GM10266 (cell line): ENCODE measurements around the gene LYRM2.

Experiments
- DNase-seq: peaks from one replicate; pipeline ENCODE4 v3.0.0; 2012; ENCODE audit errors: extremely low spot score
- CTCF ChIP-seq: IDR thresholded peaks from 2 replicates; pipeline ENCODE4 v1.5.1; 2012; ENCODE audit warnings: mild to moderate bottlenecking, low read depth; ENCODE audit not compliant: control insufficient read depth, insufficient read depth; ENCODE audit errors: missing control alignments

LYRM2 gene

DNA sequence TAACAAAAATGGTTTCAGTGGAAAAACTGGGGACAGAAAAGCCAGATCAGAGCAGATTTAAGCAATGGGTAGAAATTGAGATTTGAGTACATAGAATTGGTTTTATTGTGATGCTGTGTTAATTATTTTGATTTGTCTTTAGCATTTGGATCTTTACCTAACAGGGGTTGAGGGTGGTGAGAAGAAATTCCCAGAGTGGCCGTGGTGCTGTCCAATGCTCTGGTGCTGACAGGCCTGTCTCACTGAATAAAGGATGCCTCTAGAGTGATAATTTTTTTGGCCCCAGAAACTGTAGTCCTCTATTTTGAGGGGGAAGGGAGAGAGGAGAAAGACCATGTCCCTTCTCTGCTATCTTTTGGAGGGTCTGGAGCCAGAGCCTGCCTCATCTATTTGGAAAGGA lies 79.1 kb downstream of the LYRM2 start:
- TF ChIP-seq CTCF = no peak
- DNase-seq = no peak

DNA sequence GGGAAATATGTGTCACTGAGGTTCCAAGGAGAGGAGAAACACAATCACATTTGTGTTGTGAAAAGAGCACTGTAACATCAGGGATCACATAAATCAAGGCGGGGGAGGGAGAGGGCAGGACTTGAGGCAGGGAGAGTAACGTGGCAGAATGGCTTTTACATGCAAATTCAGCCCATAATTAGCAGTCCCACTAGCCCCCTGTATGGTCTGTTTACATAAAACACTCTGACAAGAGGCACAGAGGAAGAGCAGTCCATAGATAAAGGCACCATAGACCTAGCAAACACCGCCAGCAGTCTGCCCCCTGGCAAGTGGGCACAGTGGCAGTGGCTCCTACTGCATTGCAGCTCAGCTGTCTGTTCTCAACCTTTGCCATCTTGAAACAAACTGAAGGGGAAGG lies 82.7 kb downstream of the LYRM2 start:
- no peak for TF ChIP-seq CTCF
- no peak for DNase-seq

- no peak for DNase-seq
- no peak for TF ChIP-seq CTCF
Observed at GRCh38 chr6:89555031-89555430, 83.5 kb downstream of the LYRM2 start.

DNA sequence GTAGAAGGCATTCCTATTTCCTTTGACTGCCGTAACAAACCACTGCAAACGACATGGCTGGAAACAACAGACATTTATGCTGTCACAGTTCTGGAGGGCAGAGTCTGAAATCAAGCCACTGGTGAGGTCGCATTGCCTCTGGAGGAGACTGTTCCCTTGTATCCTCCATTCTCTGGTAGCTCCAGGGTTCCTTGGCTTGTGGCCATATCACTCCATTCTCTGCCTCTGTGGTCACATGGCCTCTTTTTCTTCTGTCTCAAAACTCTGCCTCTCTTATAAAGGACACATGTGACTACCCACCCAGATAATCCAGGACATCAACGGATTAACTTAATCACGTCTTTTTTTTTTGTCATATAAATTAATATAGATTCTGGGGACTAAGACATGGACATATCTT lies 84.4 kb downstream of the LYRM2 start:
- TF ChIP-seq CTCF = no peak
- DNase-seq = no peak

DNA sequence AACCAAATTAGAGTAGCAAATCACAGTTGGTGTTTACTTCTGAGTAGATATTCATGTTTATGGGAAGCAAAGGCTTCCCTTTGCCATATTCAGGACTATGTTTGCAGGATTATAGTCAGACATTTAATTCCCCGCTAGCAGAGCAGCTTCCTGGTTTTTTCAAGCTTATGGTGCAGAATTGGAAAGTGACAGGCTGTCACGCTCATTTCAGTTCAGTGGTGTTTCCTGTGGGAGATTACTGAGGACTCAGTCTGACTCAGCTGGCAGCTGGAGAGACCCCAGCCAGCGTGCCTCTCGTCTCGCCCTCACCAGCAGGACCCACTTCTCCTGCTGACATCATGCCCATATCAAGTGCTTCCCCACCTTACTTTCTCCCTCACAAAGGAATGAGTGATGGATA lies 85.1 kb downstream of the LYRM2 start:
- no peak for DNase-seq

GRCh38 chr6:89547281-89547680 lies 91.3 kb downstream of the LYRM2 start:
- DNase-seq = no peak
- no peak for TF ChIP-seq CTCF

More for the DNA sequence above, 85.1 kb downstream of the LYRM2 start:
- TF ChIP-seq CTCF = no peak

GRCh38 chr6:89542866-89543265 lies 95.7 kb downstream of the LYRM2 start:
- no peak for TF ChIP-seq CTCF

More at GRCh38 chr6:89542866-89543265, 95.7 kb downstream of the LYRM2 start:
- no peak for DNase-seq
